Measurements from ENCODE around the gene SIRT3. TPM values are rescaled to one million over a fixed set of nuclear protein-coding genes. Genes with fewer than 3 reads are reported as not detected.

Gene SIRT3
- 6.4 and 12.3 TPM in 2 replicates for total RNA-seq (2014; rRNA removed; shearing (Covaris generic))

GRCh38 chr11:235997-236773 is at the start of gene SIRT3:
SIRT3 (minus strand) TSS chr11:236342; CDS start chr11:236328, 14 bp downstream.
- peak; percentile 81 for DNase-seq (ENCODE audit: low spot score)

GRCh38 chr11:285894-286220 is 49.7 kb upstream of the SIRT3 start:
- no peak for DNase-seq (ENCODE audit: low spot score)

- no peak for DNase-seq (ENCODE audit: low spot score)
Measured at GRCh38 chr11:285021-285893, 49.1 kb upstream of the SIRT3 start.

GRCh38 chr11:284105-285020 is 48.2 kb upstream of the SIRT3 start:
- DNase-seq (ENCODE audit: low spot score), result no peak

GRCh38 chr11:283405-284104 is 47.4 kb upstream of the SIRT3 start:
- DNase-seq (ENCODE audit: low spot score), result no peak

- DNase-seq (ENCODE audit: low spot score), result no peak
Measured at GRCh38 chr11:282630-283360, 46.7 kb upstream of the SIRT3 start.

- DNase-seq (ENCODE audit: low spot score), result no peak
Measured at GRCh38 chr11:282171-282570, 46.0 kb upstream of the SIRT3 start.

- DNase-seq (ENCODE audit: low spot score), result no peak
Measured at GRCh38 chr11:281486-282161, 45.5 kb upstream of the SIRT3 start.

- DNase-seq (ENCODE audit: low spot score), result no peak
Measured at GRCh38 chr11:280706-281485, 44.8 kb upstream of the SIRT3 start.

- no peak for DNase-seq (ENCODE audit: low spot score)
Measured at GRCh38 chr11:279966-280705, 44.0 kb upstream of the SIRT3 start.

- no peak for DNase-seq (ENCODE audit: low spot score)
Measured at GRCh38 chr11:279040-279965, 43.2 kb upstream of the SIRT3 start.

- DNase-seq (ENCODE audit: low spot score), result no peak
Measured at GRCh38 chr11:278001-278951, 42.1 kb upstream of the SIRT3 start, which contains the start of gene NLRP6. NLRP6 (plus strand) TSS chr11:278407; CDS start chr11:278570, 163 bp downstream.

GRCh38 chr11:276219-276618 is 40.1 kb upstream of the SIRT3 start:
- DNase-seq (ENCODE audit: low spot score), result no peak

- no peak for DNase-seq (ENCODE audit: low spot score)
Measured at GRCh38 chr11:272931-273198, 36.7 kb upstream of the SIRT3 start.

- DNase-seq (ENCODE audit: low spot score), result no peak
Measured at GRCh38 chr11:272195-272930, 36.2 kb upstream of the SIRT3 start.

GRCh38 chr11:271319-271715 is 35.2 kb upstream of the SIRT3 start:
- no peak for DNase-seq (ENCODE audit: low spot score)

All from H4 (cell line).